HFF-Myc (cell line): ENCODE results near the gene BTN1A1.
"Not testable (repeated sequence)": the region's sequence is repeated elsewhere in the genome, so short reads cannot be mapped to it uniquely, and the experiment has no call there.

Source experiments
- DNase-seq: peaks from one replicate; pipeline ENCODE4 v3.0.0-alpha.2; 2011; ENCODE audit warnings: low read depth; ENCODE audit errors: extremely low read depth
- H3K4me3 ChIP-seq: replicated peaks from 2 replicates; pipeline ENCODE4 v1.5.1; 2011; ENCODE audit warnings: low read depth, mild to moderate bottlenecking, control low read depth, low read length
- TF ChIP-seq, protein P1 (sequence below): IDR thresholded peaks from 2 replicates; pipeline ENCODE4 v1.5.1; 2012; ENCODE audit warnings: mild to moderate bottlenecking, low read depth, low read length, control low read depth; ENCODE audit errors: missing control alignments

BTN1A1 gene

DNA sequence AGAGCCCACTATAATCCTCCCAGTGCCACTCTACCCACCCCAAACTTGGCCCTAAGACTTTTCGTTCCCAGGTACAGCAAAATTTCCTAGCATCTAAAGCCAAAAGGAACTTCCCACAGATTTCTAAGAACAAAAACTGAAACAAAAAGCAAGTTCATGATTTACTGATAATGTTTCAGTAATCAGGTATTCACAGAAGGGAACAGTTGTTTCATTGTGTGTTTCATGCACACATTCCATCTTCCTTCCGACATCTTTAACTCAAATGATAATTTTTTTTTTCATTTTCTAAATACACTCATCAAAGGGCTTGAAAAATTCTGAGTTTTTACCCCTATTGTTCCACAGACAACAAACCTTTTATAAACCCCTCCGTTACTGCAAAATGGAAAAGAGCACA is 6.0 kb upstream of the BTN1A1 start:
- no peak overlapping the region for H3K4me3 ChIP-seq
- TF ChIP-seq, protein P1, sequence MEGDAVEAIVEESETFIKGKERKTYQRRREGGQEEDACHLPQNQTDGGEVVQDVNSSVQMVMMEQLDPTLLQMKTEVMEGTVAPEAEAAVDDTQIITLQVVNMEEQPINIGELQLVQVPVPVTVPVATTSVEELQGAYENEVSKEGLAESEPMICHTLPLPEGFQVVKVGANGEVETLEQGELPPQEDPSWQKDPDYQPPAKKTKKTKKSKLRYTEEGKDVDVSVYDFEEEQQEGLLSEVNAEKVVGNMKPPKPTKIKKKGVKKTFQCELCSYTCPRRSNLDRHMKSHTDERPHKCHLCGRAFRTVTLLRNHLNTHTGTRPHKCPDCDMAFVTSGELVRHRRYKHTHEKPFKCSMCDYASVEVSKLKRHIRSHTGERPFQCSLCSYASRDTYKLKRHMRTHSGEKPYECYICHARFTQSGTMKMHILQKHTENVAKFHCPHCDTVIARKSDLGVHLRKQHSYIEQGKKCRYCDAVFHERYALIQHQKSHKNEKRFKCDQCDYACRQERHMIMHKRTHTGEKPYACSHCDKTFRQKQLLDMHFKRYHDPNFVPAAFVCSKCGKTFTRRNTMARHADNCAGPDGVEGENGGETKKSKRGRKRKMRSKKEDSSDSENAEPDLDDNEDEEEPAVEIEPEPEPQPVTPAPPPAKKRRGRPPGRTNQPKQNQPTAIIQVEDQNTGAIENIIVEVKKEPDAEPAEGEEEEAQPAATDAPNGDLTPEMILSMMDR = no peak
- no peak for DNase-seq

DNA sequence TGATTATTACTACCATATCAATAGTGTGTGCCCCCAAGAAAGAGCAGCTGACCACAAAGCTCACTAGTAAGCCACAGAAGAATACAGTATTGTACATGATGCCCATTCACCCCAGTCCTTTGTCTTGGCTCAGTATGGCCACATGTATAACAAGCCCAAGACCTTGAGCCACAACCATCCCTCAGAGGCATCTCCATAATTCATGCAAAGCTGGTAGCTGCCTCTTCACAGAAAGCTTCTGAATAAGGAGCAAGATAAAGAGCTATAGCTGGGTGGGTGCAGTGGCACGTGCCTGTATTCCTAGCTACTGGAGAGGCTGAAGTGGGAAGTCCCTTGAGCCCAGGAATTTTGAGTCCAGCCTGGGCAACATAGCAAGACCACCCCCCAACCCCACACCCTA is 4.8 kb upstream of the BTN1A1 start:
- TF ChIP-seq, protein P1 = no peak
- H3K4me3 ChIP-seq = no peak overlapping the region
- no peak for DNase-seq

DNA sequence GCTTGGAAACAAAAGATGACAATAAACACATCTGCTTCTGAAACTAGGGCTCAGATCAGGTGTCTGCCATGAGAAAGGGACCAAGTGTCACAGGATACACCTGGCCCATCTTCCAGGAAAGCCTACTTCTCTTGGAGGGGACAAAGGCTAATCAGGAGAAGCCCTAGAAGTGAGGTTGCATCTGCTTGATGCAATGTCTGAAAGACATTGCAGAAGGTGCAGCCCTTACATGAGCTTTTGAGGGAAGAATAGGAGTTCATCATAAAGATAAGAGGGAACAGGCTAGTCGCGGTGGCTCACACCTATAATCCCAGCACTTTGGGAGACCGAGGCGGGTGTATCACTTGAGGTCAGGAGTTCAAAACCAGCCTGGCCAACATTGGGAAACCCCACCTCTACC is 2.5 kb upstream of the BTN1A1 start:
- H3K4me3 ChIP-seq = no peak overlapping the region
- no peak for DNase-seq
- TF ChIP-seq, protein P1 = no peak

DNA sequence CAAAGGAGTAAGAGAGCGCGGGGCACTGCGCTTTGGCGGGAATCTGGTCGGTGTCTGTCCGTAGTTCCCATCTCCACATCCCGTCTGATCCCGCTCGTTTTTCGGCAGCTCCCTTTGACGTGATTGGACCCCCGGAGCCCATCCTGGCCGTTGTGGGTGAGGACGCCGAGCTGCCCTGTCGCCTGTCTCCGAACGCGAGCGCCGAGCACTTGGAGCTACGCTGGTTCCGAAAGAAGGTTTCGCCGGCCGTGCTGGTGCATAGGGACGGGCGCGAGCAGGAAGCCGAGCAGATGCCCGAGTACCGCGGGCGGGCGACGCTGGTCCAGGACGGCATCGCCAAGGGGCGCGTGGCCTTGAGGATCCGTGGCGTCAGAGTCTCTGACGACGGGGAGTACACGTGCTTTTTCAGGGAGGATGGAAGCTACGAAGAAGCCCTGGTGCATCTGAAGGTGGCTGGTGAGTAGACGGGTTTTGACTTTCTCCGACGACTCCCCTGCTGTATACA is 1.4 kb downstream of the BTN1A1 start:
- 0 out of 2 replicates have a peak overlapping the region, but pooled peaks have one; percentile 3 for H3K4me3 ChIP-seq
- TF ChIP-seq, protein P1 = no peak
- DNase-seq = no peak

DNA sequence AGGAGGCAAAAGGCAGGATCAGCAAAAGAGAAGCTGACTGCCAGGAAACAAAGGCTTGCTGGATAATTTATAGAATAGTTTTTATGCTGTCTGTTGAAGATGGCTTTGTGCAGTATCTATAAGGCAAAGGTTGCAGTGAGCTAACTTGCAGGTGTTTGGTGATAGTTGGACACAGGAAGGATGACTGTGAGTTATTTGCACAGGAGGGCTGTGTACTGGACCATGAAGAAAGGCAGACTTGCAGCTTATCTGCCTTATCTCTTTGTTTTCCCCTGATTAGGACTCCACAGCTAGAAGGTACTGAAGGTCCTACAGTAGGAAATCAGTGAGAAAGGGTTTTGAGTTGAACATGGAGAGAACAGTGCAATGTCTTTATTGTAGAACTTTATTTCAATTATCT is 2.1 kb downstream of the BTN1A1 start:
- DNase-seq = no peak
- H3K4me3 ChIP-seq = no peak overlapping the region
- TF ChIP-seq, protein P1 = no peak

DNA sequence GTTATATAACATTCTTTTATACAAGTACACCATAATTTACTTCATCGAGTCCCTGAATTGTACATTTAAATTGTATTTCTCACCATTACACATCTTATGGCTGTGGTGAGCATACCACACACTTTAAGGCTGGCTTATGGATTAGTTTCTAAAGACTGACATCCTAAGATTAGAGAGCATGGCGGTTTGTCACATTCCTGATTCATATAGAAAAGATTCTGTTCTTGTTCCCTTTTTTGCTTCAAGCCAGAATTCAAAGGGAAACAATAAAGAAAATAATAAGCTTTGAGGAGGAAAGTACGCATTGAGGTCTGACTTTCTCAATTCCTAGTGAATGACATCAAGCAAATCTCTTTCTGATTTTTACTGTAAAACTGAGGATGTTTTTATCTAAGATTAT is 2.5 kb downstream of the BTN1A1 start:
- H3K4me3 ChIP-seq = no peak overlapping the region
- TF ChIP-seq, protein P1 = no peak
- DNase-seq = no peak

DNA sequence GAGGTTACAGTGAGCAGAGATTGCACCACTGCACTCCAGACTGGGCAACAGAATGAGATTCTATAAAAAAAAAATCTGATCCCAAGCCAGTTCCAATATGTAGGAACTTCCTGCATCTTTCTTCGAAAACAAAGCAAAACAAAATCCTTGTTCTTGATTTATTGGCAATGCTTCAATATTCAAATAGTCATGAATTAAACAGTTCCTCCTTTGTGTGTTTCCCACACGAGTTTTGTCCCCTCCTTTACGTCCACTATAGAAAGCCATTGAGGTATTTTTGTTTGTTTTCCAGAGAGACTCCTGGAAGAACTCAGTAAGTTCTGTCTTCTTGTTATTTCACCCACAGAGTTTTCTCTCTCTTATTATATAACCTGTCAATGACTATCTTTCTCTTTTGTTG is 7.6 kb downstream of the BTN1A1 start:
- TF ChIP-seq, protein P1 = no peak
- no peak overlapping the region for H3K4me3 ChIP-seq
- DNase-seq = no peak

DNA sequence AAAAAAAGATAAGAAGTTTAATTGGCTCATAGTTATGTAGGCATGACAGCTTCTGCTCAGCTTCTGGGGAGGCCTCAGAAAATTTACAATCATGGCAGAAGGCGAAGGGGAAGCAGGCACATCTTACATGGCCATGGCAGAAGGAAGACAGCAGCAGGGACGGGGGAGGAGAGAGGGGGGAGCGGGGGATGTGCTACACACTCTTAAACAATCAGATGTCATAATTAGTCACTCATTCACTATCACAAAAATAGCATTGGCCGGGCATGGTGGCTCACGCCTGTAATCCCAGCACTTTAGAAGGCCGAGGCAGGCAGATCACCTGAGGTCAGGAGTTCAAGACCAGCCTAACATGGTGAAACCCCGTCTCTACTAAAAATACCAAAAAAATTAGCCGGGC is 10.9 kb downstream of the BTN1A1 start:
- H3K4me3 ChIP-seq, DNase-seq: not testable (repeated sequence)
